Endodermal cell (in vitro differentiated cells): ENCODE data around the gene C6orf163. TPM values are rescaled to one million over a fixed set of nuclear protein-coding genes. Genes with fewer than 3 reads are reported as not detected.

Source experiments
- DNase-seq: peaks from one replicate; pipeline ENCODE4 v3.0.0-alpha.2; 2017
- H3K27ac ChIP-seq: 2 replicates; pipeline ENCODE4 v1.5.1; 2013; ENCODE audit warnings: mild to moderate bottlenecking, low read depth, low read length, moderate library complexity
- H3K27me3 ChIP-seq: 2 replicates; pipeline ENCODE4 v1.6.1; 2013; ENCODE audit warnings: mild to moderate bottlenecking, low read length, moderate library complexity; ENCODE audit not compliant: insufficient read depth, control insufficient read depth, poor library complexity, severe bottlenecking
- H3K36me3 ChIP-seq: 2 replicates; pipeline ENCODE4 v1.7.0; 2013; ENCODE audit warnings: mild to moderate bottlenecking, low read length, moderate library complexity; ENCODE audit not compliant: control insufficient read depth, insufficient read depth
- H3K4me1 ChIP-seq: one replicate; pipeline ENCODE4 v1.7.0; 2013; ENCODE audit warnings: low read length; ENCODE audit not compliant: control insufficient read depth, insufficient read depth
- H3K4me3 ChIP-seq: 2 replicates; pipeline ENCODE4 v1.5.1; 2013; ENCODE audit warnings: mild to moderate bottlenecking, low read length, moderate library complexity
- H3K9ac ChIP-seq: 2 replicates; pipeline ENCODE4 v1.6.1; 2013; ENCODE audit warnings: mild to moderate bottlenecking, low read length, moderate library complexity; ENCODE audit not compliant: poor library complexity, severe bottlenecking; ENCODE audit errors: extremely low read depth
- H3K9me3 ChIP-seq: 2 replicates; pipeline ENCODE4 v1.6.1; 2013; ENCODE audit warnings: mild to moderate bottlenecking, low read length, moderate library complexity; ENCODE audit not compliant: control insufficient read depth
- H3K27ac Mint-ChIP-seq: 2 replicates; pipeline ENCODE4 v1.8.0; 2020; ENCODE audit warnings: mixed read lengths
- H3K27me3 Mint-ChIP-seq: 2 replicates; pipeline ENCODE4 v1.8.0; 2021; ENCODE audit warnings: mild to moderate bottlenecking, mixed read lengths; ENCODE audit not compliant: insufficient read depth
- H3K36me3 Mint-ChIP-seq: 2 replicates; pipeline ENCODE4 v1.8.0; 2020; ENCODE audit warnings: low read depth, mixed read lengths
- H3K4me1 Mint-ChIP-seq: 2 replicates; pipeline ENCODE4 v1.8.0; 2020; ENCODE audit warnings: mixed read lengths
- H3K4me3 Mint-ChIP-seq: 2 replicates; pipeline ENCODE4 v1.8.0; 2020; ENCODE audit warnings: mild to moderate bottlenecking, moderate library complexity, mixed read lengths
- H3K9me3 Mint-ChIP-seq: 2 replicates; pipeline ENCODE4 v1.8.0; 2020; ENCODE audit warnings: mild to moderate bottlenecking, mixed read lengths
- WGBS, 2 experiments: methylation state at CpG; one replicate each; pipeline versions ENCODE4 v1.1.5 to v1.1.7; 2013; ENCODE audit warnings: missing lambda C conversion rate in 2 of 2, mixed read lengths in 1 of 2; ENCODE audit not compliant: insufficient coverage in 1 of 2, insufficient read length in 1 of 2; 5-methylcytosine and 5-hydroxymethylcytosine counted together
- total RNA-seq, 2 donors: library from RNA; stranded (reverse); fragmentation: NEBNext Ultra II Directional in 1 of 2; extraction: Animal tissue kit (Norgen Biotek cat#: 25700) in 1 of 2; gene quantifications; 2 replicates in 1 of 2; 3 replicates in 1 of 2; pipeline ENCODE4 v1.2.1, GENCODE V29; 2021
- TF ChIP-seq, protein P1 (sequence below): fragments of 200-600 bp; sonication (generic); conservative IDR thresholded peaks from 2 replicates; pipeline ENCODE4 v1.5.0; 2021; ENCODE audit warnings: antibody characterized with exemption, mild to moderate bottlenecking

C6orf163 gene
- total RNA-seq, 2 donors from 2014 or later: 4.5 to 5.2 TPM

DNA sequence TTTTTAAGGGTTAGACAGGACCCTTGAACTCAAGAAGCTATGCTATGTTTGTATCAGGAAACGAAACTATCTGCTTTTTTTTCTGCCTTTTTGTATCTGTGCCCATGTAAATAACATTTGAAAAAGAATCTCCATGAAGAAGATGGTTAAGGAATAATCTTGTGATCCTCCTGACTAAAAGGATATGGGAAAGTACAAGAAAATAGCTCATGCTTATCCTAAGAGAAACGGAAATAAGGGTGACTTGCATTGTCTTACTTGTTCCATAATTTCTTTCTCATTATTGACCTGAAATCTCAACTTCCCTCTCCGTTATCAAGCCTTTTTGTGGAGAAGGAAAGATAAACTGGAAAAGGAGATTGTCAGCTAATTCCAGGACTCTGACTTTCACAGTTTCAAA, 57.2 kb downstream of the C6orf163 start:
- Mint-ChIP-seq H3K4me3 (no peak overlapping the region), H3K4me1 (no peaks in the 10 kb centered on the region), H3K36me3 (no peaks in the 10 kb centered on the region), H3K9me3 (no peaks in the 10 kb centered on the region), H3K27ac (no peak overlapping the region), H3K27me3 (peaks cover 9% of the 10 kb centered on the region)
- Histone ChIP-seq H3K9ac (no peak overlapping the region), H3K27ac (no peak overlapping the region), H3K4me1 (no peaks in the 10 kb centered on the region), H3K27me3 (no peaks in the 10 kb centered on the region), H3K4me3 (no peak overlapping the region), H3K36me3 (no peaks in the 10 kb centered on the region), H3K9me3 (no peaks in the 10 kb centered on the region)
- TF ChIP-seq, protein P1, sequence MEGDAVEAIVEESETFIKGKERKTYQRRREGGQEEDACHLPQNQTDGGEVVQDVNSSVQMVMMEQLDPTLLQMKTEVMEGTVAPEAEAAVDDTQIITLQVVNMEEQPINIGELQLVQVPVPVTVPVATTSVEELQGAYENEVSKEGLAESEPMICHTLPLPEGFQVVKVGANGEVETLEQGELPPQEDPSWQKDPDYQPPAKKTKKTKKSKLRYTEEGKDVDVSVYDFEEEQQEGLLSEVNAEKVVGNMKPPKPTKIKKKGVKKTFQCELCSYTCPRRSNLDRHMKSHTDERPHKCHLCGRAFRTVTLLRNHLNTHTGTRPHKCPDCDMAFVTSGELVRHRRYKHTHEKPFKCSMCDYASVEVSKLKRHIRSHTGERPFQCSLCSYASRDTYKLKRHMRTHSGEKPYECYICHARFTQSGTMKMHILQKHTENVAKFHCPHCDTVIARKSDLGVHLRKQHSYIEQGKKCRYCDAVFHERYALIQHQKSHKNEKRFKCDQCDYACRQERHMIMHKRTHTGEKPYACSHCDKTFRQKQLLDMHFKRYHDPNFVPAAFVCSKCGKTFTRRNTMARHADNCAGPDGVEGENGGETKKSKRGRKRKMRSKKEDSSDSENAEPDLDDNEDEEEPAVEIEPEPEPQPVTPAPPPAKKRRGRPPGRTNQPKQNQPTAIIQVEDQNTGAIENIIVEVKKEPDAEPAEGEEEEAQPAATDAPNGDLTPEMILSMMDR: no peak
- no peak for DNase-seq
- WGBS, 2 experiments: 73 to 93% methylated on average over 3 of the region's 3 CpGs

DNA sequence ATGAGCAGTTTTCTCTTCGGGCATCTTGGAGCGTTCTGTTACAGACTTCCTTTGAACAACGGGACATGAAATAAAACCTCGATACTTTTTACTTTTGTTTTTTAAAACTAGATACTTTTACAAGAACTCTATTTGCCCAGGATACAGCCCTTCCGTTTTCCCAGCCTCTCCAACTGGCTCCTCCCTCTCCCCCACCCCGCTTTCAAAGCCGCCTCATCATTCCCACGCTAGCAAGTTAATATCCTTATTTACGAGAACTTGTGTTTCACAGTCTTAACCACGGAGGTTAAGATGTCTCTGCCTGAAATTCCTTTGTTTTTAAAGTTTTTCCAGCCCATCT, 62.9 kb downstream of the C6orf163 start:
- Histone ChIP-seq H3K9me3 (no peaks in the 10 kb centered on the region), H3K9ac (peak overlapping the region; percentile 82), H3K27me3 (peaks cover 5% of the 10 kb centered on the region), H3K36me3 (no peaks in the 10 kb centered on the region), H3K4me3 (peak overlapping the region; percentile 92), H3K27ac (peak overlapping the region; percentile 89), H3K4me1 (no peaks in the 10 kb centered on the region)
- 1 to 8% methylated on average over 6 to 10 of the region's 10 CpGs for WGBS, 2 experiments
- Mint-ChIP-seq H3K4me3 (peak overlapping the region; percentile 69), H3K27ac (peak overlapping the region; percentile 7), H3K9me3 (no peaks in the 10 kb centered on the region), H3K27me3 (peaks cover 11% of the 10 kb centered on the region), H3K36me3 (no peaks in the 10 kb centered on the region), H3K4me1 (peaks cover 2% of the 10 kb centered on the region)
- DNase-seq: no peak
- TF ChIP-seq, protein P1: no peak

DNA sequence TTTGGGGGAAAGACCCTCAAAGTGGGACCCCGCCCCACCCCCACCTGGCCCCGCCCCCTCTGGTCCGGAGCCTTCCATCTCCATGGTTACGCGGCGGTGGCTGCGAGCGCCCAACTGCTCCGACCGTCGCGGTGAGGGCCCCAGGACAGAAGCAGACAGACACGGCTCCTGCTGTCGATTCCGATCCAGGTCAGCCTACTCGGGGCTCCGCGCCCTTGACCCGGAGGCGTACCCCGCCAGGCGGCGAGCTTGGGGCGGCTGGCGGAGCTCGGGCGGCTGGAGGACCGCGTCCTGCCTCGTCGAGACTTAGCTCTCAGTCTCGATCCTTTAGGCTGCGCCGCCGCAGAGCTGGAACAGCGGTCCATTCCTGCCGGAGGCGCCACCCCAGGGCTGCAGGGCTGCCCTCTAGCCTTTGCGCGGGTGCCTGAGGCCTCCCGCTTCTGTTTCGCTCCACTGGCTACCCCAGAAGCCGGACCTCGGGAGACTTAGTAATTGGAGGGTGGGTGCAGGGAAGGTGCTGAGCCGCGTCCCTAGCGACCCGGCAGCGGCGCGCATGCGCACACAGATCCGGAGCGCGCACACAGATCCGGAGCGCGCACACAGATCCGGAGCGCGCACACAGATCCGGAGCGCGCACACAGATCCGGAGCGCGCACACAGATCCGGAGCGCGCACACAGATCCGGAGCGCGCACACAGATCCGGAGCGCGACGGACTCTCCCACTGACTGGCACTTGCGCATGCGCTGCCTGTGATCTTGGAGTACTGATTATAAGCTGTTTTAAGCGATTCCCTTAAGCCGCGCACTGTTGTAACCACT, 63.5 kb downstream of the C6orf163 start, which contains the start of gene CFAP206:
CFAP206 (plus strand) TSS at position 72 of the 820 bp plus-strand sequence. CDS start 1,868 bp downstream, outside the sequence.
- Histone ChIP-seq H3K36me3 (no peaks in the 10 kb centered on the region), H3K4me3 (peak within 1 kb of the TSS; percentile 92), H3K27ac (peak within 1 kb of the TSS; percentile 89), H3K9me3 (no peaks in the 10 kb centered on the region), H3K9ac (peak within 1 kb of the TSS; percentile 82), H3K27me3 (peaks cover 7% of the 10 kb centered on the region), H3K4me1 (no peaks in the 10 kb centered on the region)
- Mint-ChIP-seq H3K36me3 (no peaks in the 10 kb centered on the region), H3K9me3 (no peaks in the 10 kb centered on the region), H3K27me3 (peaks cover 12% of the 10 kb centered on the region), H3K4me1 (peaks cover 2% of the 10 kb centered on the region), H3K27ac (peak within 1 kb of the TSS; percentile 87), H3K4me3 (peak within 1 kb of the TSS; percentile 69)
- TF ChIP-seq, protein P1: peak; percentile 44
- peak; percentile 93 for DNase-seq
- 0 to 1% methylated on average over 33 to 76 of the region's 82 CpGs for WGBS, 2 experiments
